Kidney (tissue), 14 donors: Measurements from ENCODE around the gene L3MBTL3. TPM values are rescaled to one million over a fixed set of nuclear protein-coding genes. Genes with fewer than 3 reads are reported as not detected.

Experiments
- DNase-seq, 5 donors: peaks; one replicate each; pipeline ENCODE4 v3.0.0-alpha.2; 2013 to 2020
- FAIRE-seq: peaks from 2 replicates; lab custom pipeline; 2012; peaks lifted over from hg19 to GRCh38; lab: Jason Lieb, UNC
- H3K27ac ChIP-seq, 2 donors: one replicate each; pipeline ENCODE4 v1.7.0; 2013; ENCODE audit warnings: low read depth in 2 of 2, low read length in 2 of 2, inconsistent platforms in 1 of 2
- H3K27me3 ChIP-seq: one replicate; pipeline ENCODE4 v1.7.1; 2013; ENCODE audit warnings: low read length, inconsistent platforms; ENCODE audit not compliant: control insufficient read depth, insufficient read depth
- H3K36me3 ChIP-seq, 3 donors: one replicate each; pipeline versions ENCODE4 v1.7.0 to v1.7.1; 2013; ENCODE audit warnings: low read length in 3 of 3, control low read depth in 1 of 3, inconsistent platforms in 1 of 3; ENCODE audit not compliant: insufficient read depth in 3 of 3, control insufficient read depth in 2 of 3
- H3K4me1 ChIP-seq, 3 donors: one replicate each; pipeline versions ENCODE4 v1.7.0 to v1.7.1; 2013; ENCODE audit warnings: low read length in 3 of 3, inconsistent platforms in 1 of 3, low read depth in 1 of 3; ENCODE audit not compliant: control insufficient read depth in 2 of 3, insufficient read depth in 2 of 3
- H3K4me3 ChIP-seq, 3 donors: one replicate each; pipeline versions ENCODE4 v1.7.0 to v1.8.1; 2013; ENCODE audit warnings: low read length in 3 of 3, control low read depth in 1 of 3, inconsistent platforms in 1 of 3
- H3K9ac ChIP-seq, 3 donors: one replicate each; pipeline versions ENCODE4 v1.7.0 to v1.7.1; 2013; ENCODE audit warnings: low read length in 3 of 3, control low read depth in 1 of 3, inconsistent platforms in 1 of 3
- H3K9me3 ChIP-seq, 3 donors: one replicate each; pipeline versions ENCODE4 v1.7.0 to v1.7.1; 2013; ENCODE audit warnings: low read length in 3 of 3, control low read depth in 1 of 3, inconsistent platforms in 1 of 3; ENCODE audit not compliant: control insufficient read depth in 2 of 3, insufficient read depth in 1 of 3
- CTCF ChIP-seq: IDR thresholded peaks from 3 replicates; pipeline ENCODE4 v1.5.1; 2012; ENCODE audit warnings: mild to moderate bottlenecking, moderate library complexity, borderline replicate concordance; ENCODE audit not compliant: insufficient read depth; ENCODE audit errors: extremely low read depth
- intact Hi-C: fragments of 100-400 bp; cut with DNase I; formaldehyde crosslinking; loops from one replicate; pipeline ENCODE4 v1.11.1; 2022
- polyA plus RNA-seq: library from polyadenylated mRNA; stranded (reverse); fragments of 350-450 nt; fragmentation: Illumina TruSeq; extraction: RNeasy Lipid Tissue Mini Kit (QIAGEN cat#74804); gene quantifications from one replicate; pipeline ENCODE4 v1.2.3, GENCODE V29; 2014; ENCODE audit warnings: low read depth, low replicate concordance; ENCODE audit not compliant: insufficient read depth
- total RNA-seq: library from RNA; stranded (reverse); fragmentation: NEBNext Ultra II Directional; extraction: Animal tissue kit (Norgen Biotek cat#: 25700); gene quantifications from one replicate; pipeline ENCODE4 v1.2.1, GENCODE V29; 2021
- donor health status: control.
- donor health status: control.
- donor health status: control.
- donor health status: control.
- donor health status: control.
- donor health status: DM: yes; HTN: yes; CAD: no.
- donor health status: Normal renal cell carcinoma (clear cell type).

The L3MBTL3 gene
- total and polyA plus RNA-seq, 2 donors from 2014 or later = 4.3 to 13.0 TPM

DNA sequence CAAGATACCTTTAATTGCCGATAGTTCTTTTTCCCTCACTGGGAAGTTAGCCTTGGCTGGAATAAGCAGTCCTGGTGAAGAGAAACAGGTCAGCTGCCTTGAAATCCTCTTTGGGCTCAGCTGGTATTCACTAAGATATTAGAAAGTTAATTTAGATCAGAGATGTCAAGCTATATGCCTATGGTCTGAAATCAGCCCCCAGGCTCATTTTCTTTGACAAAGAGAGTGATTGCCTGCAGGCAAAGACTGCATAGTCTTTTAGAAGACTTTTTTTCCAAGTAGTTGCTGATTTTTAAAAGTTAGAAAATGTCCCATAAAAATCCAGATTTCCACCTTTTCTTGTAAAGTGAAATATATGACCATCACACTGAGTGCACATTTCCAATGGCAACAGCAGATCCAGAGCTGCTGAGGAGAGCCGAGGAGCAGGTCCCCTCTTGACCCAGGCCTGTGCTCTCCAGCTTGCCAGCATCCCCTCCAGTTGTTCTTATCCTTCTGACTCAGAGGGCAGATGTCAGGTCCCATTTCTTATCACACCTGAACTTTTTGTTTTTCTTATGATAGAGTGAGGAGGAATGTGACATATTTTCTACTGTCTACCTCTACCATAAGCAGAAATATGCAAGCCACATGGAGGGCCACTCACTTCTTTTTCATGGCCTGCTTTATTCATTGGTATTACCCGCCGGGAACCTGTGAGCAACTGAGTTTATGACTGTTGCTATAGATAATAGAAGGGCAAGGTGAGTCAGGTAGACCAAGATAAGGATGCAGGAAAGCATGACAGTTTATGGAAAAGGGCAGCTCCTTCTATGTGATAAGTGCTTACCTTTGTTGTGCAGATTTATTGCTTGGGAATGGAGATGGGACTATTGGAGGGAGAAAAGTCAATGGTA is 17.6 kb upstream of the L3MBTL3 start:
- no peak for TF ChIP-seq CTCF
- no peak for FAIRE-seq
- intact Hi-C loops = no loop called here

GRCh38 chr6:130008236-130008873 is 10.0 kb upstream of the L3MBTL3 start:
- no peak for TF ChIP-seq CTCF
- no peak for FAIRE-seq
- Histone ChIP-seq H3K4me1 (no peaks in the 10 kb centered on the region), H3K27ac (no peak overlapping the region), H3K9ac (no peak overlapping the region), H3K9me3 (no peaks in the 10 kb centered on the region), H3K27me3 (no peaks in the 10 kb centered on the region), H3K36me3 (no peaks in the 10 kb centered on the region), H3K4me3 (no peak overlapping the region)
- intact Hi-C loops = no loop called here
- DNase-seq = no peak

More for the DNA sequence above, 17.6 kb upstream of the L3MBTL3 start:
- H3K4me1 ChIP-seq = no peaks in the 10 kb centered on the region
- no peaks in the 10 kb centered on the region for H3K9me3 ChIP-seq
- H3K36me3 ChIP-seq = no peaks in the 10 kb centered on the region
- H3K27ac ChIP-seq = no peak overlapping the region
- DNase-seq = no peak
- H3K9ac ChIP-seq = no peak overlapping the region
- H3K4me3 ChIP-seq = no peak overlapping the region
- no peaks in the 10 kb centered on the region for H3K27me3 ChIP-seq

DNA sequence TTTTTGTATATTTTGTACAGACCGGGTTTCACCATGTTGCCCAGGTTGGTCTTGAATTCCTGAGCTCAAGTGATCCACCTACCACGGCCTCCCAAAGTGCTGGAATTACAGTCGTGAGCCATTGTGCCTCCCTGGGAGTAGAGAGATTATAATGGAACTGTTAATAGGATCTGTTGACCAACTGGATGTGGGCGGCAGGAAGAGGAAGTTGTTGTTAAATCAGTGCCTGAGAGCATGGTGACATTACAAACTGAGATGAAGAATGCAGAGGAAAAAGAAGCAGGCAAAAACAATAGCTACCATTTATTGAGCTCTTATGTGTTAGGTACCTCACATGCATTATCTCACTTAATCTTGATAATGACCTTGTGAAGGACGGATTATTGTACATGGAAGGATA is 9.2 kb upstream of the L3MBTL3 start:
- H3K9me3 ChIP-seq = no peaks in the 10 kb centered on the region
- FAIRE-seq (no peak), DNase-seq (no peak)
- no peak overlapping the region for H3K4me3 ChIP-seq
- no peak for TF ChIP-seq CTCF
- no peaks in the 10 kb centered on the region for H3K27me3 ChIP-seq
- no peak overlapping the region for H3K9ac ChIP-seq
- intact Hi-C loops = no loop called here
- no peaks in the 10 kb centered on the region for H3K36me3 ChIP-seq
- no peaks in the 10 kb centered on the region for H3K4me1 ChIP-seq
- H3K27ac ChIP-seq = no peak overlapping the region
